HG03175 (cell line): Measurements from ENCODE around the gene EID3.

Experiments used
- ATAC-seq: cut with Tn5 transposase; IDR thresholded peaks from one replicate; pipeline ENCODE4 v1.9.1; 2021; ENCODE audit warnings: mild to moderate bottlenecking, moderate library complexity; ENCODE audit not compliant: unreplicated experiment

EID3 gene

DNA sequence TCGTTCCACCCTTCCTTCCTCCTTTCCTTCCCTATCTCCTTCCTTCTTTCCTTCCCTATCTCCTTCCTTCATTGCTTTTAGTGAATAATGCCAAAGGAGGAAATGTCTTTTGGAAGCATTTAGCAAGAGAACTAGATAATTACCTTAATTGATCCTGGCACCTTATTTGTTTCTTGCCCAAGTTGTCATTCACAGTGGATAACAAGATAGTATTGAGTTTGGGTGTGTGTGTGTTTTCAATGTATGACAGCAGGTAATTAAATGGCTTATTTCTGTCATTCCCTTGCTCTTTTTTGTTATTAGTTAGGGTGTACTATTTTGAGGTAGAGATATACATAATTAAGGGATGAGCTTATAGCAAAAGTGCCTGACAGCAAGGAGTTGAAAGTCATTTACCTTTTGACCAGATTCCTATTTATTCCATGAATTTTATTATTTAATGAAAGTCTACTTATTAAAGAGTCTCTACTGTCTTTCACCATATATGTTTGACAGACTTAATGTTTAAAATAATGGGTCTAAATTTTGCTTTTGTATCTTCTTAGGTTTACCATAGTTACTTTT lies 30.2 kb downstream of the EID3 start:
- ATAC-seq: no peak

DNA sequence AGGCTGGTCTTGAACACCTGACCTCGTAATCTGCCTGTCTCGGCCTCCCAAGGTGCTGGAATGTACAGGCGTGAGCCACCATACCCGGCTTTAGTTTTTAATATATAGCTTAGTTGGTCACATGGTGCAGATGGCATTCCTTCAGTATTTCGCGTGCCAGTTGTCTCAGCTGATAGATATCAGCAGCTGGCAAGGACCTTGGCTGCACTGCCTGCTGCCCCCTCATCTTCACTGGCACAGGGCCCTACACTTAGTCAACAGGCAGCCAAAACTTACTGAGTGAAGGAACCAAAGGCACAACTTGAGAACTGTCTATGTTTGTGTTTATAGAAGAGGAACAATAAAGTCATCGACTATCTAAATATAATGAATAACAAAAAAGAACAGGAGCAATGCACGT lies 31.0 kb downstream of the EID3 start:
- no peak for ATAC-seq

DNA sequence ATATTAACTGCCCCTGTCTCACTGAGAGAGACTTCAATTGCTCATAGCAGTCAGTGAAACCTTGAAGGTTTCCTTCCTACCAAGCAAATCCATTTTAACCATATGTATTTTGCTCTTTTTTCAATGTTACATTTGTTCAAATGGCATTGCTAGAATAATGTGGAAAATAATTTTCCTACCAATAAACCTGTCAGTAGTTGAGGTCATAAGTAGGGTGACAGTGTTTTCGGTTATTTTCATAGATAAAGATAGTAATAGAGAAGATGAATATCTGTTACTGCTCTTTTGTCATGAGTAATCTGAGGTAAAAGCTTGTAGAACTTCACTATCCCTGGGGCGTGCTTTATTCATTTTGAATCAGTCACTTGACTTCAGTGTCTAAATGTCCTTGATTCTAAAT lies 32.6 kb downstream of the EID3 start:
- ATAC-seq: no peak

DNA sequence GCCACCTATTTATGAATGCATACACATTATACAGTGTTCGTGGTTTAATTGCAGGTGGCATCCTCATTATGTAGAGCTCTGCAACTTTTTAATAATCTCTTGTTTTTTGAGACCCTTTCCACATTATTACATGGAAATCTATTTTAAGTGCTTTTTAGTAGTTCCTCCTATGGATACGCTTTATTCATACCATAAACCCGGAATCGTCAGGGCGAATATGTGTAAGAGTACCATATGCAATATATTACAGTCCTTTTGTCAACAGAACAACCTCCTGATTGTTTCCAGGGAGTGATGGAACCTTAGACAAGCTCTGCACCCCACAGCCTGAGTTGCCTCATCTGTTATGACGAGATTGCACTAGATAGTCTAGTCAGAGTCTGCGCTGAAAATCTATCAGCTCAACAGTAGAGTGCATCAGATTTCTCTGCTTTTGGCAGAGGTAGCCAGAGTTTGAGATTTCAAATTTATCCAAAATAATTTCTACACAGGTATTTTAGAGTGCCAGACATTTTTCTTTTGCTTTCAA lies 33.6 kb downstream of the EID3 start:
- ATAC-seq: no peak

DNA sequence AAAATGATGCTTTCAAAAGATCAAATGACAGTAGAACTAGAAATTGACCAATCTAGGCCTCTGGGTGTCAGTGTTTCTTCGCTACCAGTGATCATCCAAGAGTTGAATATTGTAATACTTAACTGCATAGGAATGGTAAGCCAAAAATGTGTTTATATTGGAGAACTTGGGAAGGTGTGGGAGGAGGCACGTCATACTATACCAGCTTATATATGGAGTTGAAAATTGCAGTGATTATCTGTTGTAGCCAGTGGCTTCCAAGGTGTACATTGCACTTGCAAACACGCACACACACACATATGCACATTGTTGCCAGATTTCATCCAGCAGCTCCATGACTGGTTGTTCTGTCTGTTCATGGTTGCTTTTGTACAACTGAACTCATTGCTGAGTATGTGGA lies 36.1 kb downstream of the EID3 start:
- ATAC-seq: no peak

DNA sequence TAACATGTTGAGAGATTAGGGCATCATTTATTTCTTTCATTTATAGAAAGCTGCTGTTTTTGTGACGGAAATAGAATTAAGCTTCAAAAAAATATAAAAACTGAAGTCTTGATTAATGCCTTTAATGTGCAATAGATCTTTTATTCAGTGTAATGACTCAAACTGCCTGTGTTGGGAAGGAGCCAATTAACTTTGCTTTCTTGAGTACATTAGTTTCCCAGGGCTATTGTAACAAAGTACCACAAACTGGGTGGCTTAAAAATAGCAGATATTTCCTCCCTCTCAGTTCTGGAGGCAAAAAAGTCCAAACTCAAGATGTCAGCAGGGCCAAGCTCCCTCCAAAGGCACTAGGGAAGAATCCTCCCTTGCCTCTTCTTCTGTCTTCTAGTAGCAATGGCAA lies 36.6 kb downstream of the EID3 start:
- no peak for ATAC-seq

DNA sequence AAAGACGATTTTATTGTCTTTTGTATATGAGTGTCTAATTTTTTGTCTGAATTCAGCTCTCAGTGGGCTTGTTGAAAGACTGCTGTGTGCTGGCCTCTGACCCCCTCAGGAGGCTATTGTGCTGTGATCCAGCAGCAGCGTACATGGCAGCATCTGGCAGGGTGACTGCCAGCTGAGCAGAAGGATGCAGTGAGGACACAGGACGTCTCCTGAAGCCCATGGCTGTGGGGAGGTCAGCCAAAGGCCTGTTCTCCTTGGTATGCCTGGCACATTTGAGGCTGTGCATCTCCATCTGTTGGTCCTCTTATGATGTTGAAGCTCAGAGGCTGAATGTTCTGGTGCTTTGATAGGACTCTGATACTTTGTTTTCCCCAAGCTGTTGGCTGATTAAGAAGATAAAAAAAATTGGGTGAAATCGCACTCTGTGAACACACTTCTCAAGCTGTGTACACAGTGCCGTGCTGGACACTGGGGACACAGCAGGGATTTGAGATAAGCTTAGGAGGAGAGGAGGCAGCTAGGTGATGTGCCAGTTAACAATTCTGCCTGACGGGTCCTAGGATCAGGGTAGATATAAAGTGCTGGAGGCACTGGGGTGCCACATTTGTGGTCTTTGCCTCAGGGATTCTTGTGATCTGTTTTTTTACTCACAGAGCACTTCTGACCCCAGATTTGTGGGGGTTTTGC lies 37.5 kb downstream of the EID3 start:
- no peak for ATAC-seq

DNA sequence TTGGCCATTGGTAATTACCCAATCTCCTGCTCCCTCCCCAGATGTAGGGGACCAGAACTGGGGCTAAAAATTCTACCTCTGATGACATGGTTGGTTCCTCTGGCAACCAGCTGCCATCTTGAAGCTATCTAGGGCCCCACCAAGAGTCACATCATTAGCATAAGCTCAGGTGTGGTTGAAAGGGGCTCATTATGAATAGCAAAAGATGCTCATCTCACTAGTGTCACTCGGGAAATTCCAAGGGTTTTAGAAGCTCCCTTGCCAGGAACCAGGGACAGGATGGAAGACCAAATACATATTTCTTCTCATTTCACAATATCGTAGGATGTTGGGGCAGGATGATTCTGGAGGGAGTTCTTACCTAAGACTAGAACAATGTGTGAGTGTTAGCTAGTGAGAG lies 38.6 kb downstream of the EID3 start:
- ATAC-seq: no peak

DNA sequence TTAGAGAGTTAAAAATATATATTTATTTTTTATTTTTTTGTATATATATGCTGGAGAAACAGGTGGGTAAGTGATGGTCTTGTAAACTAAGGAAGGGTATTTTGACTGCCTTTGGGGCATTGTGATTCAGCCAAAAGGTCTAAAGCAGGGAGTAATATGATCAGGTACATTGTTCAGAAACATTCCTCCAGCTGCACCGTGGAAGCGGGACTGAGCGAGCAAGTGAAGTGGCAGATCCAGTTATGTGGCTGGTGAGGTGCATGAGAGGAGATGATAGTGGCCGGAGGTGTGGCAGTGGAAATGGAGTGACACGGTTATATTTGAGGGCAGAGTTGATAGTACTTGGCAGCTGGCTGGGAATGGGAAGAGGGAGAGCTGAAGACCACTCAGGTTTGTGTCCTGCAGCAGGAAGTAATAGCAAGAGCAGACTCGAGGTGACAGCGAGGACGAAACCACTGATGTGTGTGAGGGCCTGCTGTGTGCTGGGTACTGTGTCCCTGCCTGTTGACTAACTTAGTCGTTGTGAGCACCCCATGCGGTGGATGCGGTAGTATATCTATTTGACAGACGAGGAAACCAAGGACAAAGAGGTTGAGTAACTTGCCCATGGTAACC lies 39.2 kb downstream of the EID3 start:
- ATAC-seq: no peak

DNA sequence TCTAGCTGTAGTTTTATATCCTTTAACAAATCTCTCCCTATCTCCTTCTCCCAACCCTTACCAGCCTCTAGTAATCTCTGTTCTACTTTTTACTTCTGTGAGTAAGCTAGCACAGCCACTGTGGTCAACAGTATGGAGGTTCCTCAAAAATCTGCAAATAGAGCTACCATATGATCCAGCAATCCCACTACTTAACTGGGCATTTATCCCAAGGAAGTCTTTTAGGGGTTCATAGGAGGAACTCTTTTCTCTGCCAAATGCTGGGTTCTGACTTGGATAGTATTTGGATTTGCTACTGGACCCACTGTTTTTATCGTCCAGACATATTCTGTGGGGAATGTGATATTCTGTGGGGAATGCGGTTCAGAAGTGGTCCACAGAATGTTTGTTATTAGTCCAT lies 41.1 kb downstream of the EID3 start:
- ATAC-seq: no peak

DNA sequence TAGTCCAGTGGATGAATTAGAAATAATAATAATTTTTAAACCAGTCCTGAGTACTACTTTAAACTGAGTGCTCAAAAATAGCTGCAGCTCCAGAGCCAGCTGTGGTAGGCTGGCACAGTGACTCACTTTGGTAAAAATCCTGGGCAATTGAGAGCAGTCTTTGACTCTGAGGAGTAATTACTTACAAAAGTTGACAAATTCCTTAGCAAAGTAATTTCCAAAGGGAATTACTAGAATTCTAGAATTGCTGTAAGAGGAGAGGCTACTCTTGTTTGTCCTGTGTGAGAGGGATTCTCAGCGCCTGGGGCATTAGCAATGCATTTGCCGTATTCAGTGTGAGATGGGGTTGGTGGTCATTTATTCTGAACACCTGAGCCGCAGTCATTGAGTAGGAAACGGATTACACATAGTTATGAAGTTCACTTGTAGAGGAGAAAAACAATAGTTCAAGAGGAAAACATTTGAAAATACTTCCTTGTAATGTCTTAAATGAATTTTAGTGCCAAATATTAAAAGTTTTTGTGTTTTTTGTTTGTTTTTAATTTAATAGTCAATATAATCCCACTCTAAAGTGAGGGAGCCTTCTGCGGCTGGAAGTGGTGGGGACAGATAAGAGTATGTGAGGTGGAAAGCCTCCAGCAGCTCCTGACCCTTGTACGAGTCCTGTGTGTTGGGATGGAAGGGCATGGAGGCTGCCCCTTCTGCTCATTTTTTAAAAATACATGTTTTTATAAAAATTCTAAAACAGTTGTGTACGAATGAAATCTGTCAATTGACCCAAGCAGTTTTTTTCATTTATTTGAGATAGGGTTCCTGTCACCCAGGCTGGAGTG lies 41.9 kb downstream of the EID3 start:
- ATAC-seq: no peak

DNA sequence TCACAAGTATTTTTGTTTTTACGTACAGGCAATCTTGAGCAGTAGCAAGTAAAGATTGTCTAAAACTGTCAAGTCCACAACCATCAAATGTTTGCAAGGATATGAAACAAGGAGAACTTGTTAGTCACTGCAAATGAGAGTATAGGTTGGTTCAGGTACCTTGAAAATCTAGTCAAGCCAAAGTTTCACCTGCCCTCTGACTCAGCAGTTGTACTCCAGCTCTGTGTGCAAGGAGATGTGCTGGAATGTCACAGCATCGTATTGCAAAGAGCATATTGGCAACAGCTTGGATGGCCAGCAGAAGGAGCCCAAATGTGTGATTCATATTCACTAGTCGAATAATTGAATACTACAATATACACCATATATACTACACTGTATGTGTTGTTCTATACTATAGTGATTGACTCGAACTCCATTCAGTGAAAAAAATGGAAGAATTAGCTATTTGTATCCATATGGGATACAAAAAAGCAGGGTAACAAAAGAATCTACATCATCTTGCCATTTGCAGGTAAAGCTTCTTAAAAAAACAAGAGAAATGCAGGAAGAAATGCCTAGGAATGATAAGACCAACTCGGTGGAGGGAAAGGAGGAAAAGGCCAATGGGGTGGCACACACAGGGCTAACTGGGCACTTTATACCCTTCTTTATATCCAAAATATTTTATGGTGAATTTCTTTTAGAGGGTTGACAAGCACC lies 44.0 kb downstream of the EID3 start:
- no peak for ATAC-seq

DNA sequence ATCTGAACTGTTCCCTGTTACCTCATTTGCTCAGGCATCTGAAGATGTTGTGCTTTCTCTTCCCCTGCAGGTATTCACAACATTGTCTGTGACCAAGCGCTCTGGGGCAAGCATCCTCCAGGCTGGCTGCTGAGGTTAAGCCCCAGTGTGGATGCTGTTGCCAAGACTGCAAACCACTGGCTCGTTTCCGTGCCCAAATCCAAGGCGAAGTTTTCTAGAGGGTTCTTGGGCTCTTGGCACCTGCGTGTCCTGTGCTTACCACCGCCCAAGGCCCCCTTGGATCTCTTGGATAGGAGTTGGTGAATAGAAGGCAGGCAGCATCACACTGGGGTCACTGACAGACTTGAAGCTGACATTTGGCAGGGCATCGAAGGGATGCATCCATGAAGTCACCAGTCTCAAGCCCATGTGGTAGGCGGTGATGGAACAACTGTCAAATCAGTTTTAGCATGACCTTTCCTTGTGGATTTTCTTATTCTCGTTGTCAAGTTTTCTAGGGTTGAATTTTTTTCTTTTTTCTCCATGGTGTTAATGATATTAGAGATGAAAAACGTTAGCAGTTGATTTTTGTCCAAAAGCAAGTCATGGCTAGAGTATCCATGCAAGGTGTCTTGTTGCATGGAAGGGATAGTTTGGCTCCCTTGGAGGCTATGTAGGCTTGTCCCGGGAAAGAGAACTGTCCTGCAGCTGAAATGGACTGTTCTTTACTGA lies 44.9 kb downstream of the EID3 start:
- ATAC-seq: no peak

DNA sequence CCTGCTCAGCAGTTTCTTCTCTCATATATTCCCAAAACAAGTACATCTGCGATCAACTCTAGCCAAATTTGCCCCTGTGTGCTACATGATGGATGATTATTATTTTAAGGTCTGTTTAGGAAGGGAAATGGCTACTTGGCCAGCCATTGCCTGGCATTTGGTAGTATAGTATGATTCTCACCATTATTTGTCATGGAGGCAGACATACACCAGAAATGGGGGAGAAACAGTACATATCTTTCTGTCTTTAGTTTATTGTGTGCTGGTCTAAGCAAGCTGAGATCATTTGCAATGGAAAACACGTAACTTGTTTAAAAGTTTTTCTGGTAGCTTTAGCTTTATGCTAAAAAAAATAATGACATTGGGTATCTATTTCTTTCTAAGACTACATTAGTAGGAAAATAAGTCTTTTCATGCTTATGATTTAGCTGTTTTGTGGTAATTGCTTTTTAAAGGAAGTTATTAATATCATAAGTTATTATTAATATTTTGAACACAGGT lies 45.5 kb downstream of the EID3 start:
- ATAC-seq: no peak

DNA sequence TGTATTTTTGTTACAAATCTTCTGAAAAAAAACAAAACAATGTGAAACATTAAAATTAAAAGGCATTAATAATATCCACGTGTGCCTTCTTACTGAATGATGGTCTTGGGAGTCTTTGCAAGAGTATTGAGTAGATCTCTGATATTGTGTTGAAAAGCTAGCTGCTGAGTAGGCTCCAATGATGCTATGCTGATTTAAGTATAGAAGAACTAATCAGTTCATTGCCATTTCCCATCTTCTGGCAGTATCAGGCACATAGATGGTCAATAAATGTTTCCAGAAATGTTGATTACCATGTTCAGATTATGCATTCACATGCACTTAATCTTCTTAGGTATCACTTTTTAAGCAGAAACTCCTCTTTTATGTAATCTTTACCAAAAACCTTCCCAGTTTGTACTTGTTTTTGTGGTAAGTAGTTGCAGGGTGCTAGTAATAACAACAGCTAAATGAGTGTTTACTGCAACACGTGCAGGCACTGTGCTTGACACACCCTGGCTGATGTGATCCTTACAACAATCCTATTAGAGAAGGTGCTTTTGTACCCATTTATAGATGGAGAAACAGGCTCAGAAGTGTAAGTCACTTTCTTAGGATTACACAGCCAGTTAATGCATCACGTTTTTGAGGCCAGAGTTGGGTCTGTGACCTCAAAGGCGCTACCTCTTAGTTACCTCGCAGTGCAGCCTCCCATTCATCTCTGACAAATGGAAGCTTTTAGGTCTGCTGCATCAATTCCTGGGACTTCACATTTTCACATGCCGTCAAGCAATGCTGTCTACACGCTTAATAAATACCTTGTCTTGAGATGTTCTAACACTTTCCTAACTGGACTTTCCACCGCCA lies 46.9 kb downstream of the EID3 start:
- ATAC-seq: no peak

DNA sequence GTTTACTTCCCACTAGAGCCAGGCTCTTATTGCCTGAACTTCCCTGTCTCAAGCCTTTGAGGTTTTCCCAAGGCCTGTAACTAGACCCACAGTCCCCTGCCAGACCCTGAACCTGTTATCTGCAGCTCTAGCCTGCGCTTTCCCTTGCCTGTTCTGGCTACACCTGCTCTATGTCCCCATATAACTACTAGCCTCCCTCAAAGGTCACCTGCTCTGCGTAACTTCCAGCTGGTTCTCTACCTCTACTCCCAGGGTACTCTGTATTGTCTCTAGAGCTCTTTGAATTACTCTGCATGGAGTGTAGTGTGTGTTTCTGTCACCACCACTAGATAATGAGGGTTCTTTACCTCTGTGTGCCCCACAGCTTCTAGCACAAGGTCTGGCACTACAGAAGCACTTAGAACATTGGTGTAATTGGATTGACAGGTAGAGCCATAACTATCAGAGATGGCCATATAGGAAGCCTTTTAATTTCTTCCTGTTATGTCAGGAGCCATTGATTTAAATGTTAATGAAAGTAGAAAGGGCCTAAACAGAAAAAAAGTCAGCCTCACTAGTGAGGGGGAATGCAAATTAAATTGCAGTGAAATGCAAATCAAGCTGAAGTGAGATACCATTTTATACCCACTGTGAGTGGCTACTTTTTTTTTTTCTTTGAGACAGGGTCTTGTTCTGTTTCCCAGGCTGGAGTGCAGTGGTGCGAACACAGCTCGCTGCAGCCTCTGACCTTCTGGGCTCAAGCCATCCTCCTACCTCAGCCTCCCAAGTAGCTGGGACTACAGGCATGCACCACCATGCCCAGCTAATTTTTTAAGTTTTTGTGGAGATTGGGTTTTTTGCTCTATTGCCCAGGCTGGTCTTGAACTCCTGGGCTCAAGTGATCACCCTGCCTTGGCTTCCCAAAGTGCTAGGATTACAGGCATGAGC lies 47.8 kb downstream of the EID3 start:
- no peak for ATAC-seq

DNA sequence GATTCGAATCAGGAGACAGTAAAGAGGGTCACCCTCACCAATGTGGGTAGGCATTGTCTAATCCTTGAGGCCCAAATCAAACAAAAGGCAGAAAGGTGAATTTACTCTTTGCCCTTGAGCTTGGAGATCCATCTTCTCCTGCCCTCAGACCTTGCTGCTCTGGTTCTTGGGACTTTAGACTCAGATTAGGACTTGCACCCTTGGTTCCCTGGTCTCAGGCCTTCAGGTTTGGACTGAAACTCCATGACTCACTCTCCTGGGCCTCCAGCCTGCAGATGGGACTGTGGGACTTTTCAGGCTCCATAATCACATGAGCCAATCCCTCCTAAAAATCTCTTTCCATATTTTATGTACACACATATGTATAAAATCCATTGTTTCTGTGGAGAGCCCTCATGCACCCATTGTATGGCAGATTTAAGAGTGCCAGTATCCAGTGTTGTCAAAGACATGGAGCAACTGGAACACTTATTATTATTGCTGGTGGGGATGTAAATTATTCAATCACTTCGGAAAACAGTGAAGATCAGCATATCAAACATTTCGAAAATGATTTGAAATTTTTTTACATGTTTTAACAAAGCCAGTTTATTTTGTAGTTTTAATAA lies 48.7 kb downstream of the EID3 start:
- ATAC-seq: no peak
